ENCODE measurements around the gene B4GALNT1. TPM values are rescaled to one million over a fixed set of nuclear protein-coding genes. Genes with fewer than 3 reads are reported as not detected.

B4GALNT1 gene
- total RNA-seq, 3 donors from 2014 or later = 0.64 to 2.2 (median 0.65) TPM

DNA sequence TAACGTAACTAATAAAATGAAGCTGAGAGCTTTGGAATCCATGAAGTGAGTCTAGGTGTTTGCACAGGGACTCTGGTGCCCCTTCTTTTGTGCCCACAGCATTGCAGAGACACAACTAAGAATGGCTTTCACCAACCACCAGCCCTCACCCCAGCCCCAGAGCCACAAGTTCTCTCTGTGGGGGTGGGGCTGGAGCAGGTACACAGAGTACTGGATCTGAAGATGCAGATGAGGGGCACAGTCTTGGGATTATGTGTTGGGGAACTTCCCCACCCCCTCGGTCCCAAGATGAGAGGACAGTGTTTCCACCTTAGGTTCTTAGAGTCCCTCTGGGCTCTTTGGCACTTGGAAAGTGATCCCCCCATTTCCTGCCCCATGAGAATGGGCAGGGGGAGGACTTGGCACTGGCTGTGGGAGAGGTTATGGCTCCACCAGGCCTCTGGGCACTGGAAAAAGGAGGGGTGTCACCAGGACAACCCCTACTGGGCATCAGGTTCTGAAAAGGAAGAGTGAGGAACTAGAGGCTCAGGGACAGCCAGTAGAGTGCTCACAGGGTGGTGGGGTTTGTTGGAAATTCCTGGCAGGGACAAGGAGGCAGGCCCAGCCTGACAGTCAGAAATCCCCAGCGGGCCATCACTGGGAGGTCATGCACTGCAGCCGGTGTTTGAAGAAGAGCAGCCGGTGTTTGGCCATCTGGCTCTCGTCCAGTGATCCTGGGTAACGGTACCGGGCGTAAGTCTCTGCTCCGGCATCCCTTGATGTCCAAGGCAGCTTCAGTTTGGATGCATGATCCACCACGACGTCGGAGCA is 6.7 kb downstream of the B4GALNT1 start:
- peaks cover 6% of the 10 kb centered on the region for H3K4me1 ChIP-seq (ENCODE audit: low read depth)
- DNase-seq = no peak

DNA sequence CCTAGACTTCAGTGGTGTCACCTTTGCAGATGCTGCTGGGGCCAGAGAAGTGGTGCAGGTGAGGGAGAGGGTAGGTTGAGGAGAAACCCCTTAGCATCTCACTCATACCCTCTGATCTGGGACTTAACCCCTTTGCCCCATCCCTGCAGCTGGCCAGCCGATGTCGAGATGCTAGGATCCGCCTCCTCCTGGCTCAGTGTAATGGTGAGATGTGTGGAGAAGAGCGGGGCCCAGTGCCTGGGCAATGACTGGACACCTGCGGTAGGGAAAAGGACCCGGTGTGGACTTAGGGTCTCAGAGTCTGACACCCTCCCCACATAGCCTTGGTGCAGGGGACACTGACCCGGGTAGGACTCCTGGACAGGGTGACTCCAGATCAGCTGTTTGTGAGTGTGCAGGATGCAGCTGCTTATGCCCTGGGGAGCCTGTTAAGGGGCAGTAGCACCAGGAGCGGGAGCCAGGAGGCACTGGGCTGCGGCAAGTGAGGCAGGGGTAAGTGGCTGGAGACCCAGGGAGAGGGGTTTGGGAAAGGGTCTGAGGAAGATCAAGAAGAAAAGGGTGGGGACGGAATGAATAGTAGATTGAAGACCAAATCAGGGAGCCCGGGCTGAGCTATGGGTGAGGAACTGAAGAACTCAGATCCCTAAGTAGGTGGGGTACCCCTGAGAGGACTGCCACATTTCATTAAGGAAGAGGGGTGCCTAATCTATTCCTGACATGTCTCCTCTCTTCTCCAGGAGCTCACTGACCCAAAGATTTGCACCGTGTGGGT is 7.6 kb downstream of the B4GALNT1 start:
- Histone ChIP-seq H3K36me3 (ENCODE audit: low read depth) (no peaks in the 10 kb centered on the region), H3K4me3 (no peak overlapping the region), H3K4me1 (ENCODE audit: low read depth) (peaks cover 11% of the 10 kb centered on the region), H3K9me3 (no peaks in the 10 kb centered on the region)
- DNase-seq = no peak
- TF ChIP-seq, protein P1, sequence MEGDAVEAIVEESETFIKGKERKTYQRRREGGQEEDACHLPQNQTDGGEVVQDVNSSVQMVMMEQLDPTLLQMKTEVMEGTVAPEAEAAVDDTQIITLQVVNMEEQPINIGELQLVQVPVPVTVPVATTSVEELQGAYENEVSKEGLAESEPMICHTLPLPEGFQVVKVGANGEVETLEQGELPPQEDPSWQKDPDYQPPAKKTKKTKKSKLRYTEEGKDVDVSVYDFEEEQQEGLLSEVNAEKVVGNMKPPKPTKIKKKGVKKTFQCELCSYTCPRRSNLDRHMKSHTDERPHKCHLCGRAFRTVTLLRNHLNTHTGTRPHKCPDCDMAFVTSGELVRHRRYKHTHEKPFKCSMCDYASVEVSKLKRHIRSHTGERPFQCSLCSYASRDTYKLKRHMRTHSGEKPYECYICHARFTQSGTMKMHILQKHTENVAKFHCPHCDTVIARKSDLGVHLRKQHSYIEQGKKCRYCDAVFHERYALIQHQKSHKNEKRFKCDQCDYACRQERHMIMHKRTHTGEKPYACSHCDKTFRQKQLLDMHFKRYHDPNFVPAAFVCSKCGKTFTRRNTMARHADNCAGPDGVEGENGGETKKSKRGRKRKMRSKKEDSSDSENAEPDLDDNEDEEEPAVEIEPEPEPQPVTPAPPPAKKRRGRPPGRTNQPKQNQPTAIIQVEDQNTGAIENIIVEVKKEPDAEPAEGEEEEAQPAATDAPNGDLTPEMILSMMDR (IDR thresholded peaks at IDR 0.05) = no peak
- ATAC-seq = no peak
- intact Hi-C loops (cut with DNase I, micrococcal nuclease) = no loop called here

More for the DNA sequence above, 6.7 kb downstream of the B4GALNT1 start:
- TF ChIP-seq, protein P1 (IDR thresholded peaks at IDR 0.05) = no peak
- Histone ChIP-seq H3K9me3 (no peaks in the 10 kb centered on the region), H3K4me3 (no peak overlapping the region), H3K36me3 (ENCODE audit: low read depth) (no peaks in the 10 kb centered on the region)
- ATAC-seq = no peak
- intact Hi-C loops (cut with DNase I, micrococcal nuclease) = no loop called here

DNA sequence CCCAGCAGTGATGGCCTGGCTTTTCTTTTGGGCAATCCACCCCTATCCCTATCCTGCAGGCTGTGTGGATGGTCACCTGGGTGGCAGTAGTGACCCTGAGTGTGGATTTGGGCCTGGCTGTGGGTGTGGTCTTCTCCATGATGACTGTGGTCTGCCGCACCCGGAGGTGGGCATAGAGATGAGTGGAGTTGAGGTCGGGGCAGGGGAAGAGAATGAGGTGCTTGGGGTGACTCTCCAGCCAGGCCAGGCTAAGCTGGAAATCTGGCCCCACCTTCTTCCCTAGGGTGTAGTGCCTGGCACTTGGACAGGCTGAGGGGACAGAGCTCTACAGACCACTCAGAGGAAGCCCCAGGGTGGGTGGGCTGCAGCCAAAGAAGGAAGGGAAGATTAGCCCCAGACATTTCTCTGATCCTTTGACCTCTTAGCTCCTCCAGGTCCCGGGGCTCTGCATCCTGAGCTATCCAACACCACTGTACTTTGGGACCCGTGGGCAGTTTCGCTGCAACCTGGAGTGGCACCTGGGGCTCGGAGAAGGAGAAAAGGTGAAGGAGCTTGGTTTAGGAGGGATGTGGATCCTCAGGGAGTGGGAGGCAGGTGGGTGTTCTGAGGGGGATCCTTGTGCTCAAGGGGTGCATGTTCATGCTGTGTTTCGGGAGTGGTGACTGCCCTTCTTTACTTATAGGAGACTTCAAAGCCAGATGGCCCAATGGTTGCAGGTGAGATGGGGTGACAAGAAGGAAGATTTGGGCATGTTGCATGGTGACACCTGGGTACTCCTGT is 8.4 kb downstream of the B4GALNT1 start:
- TF ChIP-seq, protein P1 (IDR thresholded peaks at IDR 0.05) = no peak
- no peak overlapping the region for H3K4me3 ChIP-seq
- no peak for ATAC-seq
- H3K9me3 ChIP-seq = no peaks in the 10 kb centered on the region
- peaks cover 11% of the 10 kb centered on the region for H3K4me1 ChIP-seq (ENCODE audit: low read depth)
- H3K36me3 ChIP-seq (ENCODE audit: low read depth) = no peaks in the 10 kb centered on the region
- DNase-seq = no peak
- intact Hi-C loops (cut with DNase I, micrococcal nuclease) = loop anchor here (5.0 kb wide), 1 partner anchor 42 kb away; no protein-coding TSS in a partner anchor

DNA sequence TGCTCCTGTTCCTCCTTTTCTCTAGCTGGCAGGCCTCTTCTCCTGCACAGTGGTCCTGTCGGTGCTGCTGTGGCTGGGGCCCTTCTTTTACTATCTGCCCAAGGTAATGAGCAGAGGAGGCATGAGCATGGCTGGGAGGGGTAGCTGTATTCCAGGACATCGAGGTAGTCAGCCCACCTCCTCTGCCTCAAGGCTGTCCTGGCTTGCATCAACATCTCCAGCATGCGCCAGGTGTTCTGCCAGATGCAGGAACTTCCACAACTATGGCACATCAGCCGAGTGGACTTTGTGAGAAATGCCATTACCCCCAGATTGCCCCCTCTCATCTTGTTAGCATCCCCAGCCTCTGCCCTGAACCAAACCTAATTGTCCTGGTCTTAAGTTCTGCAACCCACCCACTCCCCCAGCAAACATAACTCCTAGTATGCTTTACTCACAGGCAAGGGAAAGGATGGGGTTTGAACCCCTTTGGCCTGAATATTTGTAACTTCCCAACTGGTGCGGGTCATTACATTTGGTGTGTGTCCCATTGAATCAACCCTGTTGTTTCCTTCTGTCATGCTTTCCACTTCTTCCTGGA is 9.1 kb downstream of the B4GALNT1 start:
- DNase-seq (no peak), ATAC-seq (no peak)
- Histone ChIP-seq H3K9me3 (no peaks in the 10 kb centered on the region), H3K36me3 (ENCODE audit: low read depth) (no peaks in the 10 kb centered on the region), H3K4me3 (no peak overlapping the region), H3K4me1 (ENCODE audit: low read depth) (peaks cover 11% of the 10 kb centered on the region)
- TF ChIP-seq, protein P1 (IDR thresholded peaks at IDR 0.05) = no peak
- intact Hi-C loops (cut with DNase I, micrococcal nuclease) = loop anchor here (5.0 kb wide), 1 partner anchor 42 kb away; no protein-coding TSS in a partner anchor

DNA sequence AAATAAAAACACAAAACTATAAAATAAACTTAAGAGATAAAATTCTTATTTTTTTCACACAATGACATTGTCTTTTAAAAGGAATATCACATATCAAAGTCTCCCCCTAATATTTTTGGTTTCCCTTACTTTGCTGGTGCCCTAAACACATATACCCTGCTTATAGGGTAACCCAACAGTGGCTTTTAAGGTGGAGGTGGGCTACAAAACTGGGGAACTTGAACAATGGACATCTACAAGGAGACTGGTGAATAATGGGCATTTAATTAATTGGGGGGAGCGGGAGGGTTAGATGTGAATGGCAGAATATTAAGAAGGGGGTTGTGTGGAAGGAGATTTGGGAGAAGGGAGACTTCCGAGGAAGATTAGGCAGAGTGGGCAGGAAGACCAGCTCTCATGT is 9.6 kb downstream of the B4GALNT1 start:
- TF ChIP-seq, protein P1 (IDR thresholded peaks at IDR 0.05) = no peak
- DNase-seq (no peak), ATAC-seq (no peak)
- Histone ChIP-seq H3K36me3 (ENCODE audit: low read depth) (no peaks in the 10 kb centered on the region), H3K4me1 (ENCODE audit: low read depth) (peaks cover 11% of the 10 kb centered on the region), H3K9me3 (no peaks in the 10 kb centered on the region), H3K4me3 (no peak overlapping the region)
- intact Hi-C loops (cut with DNase I, micrococcal nuclease) = loop anchor here (5.0 kb wide), 1 partner anchor 41 kb away; no protein-coding TSS in a partner anchor
